GM19025 (cell line): Measurements from ENCODE around the gene SNAPIN.
"Not testable (repeated sequence)": the region's sequence is repeated elsewhere in the genome, so short reads cannot be mapped to it uniquely, and the experiment has no call there.

Experiments
- ATAC-seq: cut with Tn5 transposase; IDR thresholded peaks from one replicate; pipeline ENCODE4 v1.9.1; 2021; ENCODE audit warnings: mild to moderate bottlenecking, low read depth, moderate library complexity; ENCODE audit not compliant: unreplicated experiment

Gene SNAPIN

DNA sequence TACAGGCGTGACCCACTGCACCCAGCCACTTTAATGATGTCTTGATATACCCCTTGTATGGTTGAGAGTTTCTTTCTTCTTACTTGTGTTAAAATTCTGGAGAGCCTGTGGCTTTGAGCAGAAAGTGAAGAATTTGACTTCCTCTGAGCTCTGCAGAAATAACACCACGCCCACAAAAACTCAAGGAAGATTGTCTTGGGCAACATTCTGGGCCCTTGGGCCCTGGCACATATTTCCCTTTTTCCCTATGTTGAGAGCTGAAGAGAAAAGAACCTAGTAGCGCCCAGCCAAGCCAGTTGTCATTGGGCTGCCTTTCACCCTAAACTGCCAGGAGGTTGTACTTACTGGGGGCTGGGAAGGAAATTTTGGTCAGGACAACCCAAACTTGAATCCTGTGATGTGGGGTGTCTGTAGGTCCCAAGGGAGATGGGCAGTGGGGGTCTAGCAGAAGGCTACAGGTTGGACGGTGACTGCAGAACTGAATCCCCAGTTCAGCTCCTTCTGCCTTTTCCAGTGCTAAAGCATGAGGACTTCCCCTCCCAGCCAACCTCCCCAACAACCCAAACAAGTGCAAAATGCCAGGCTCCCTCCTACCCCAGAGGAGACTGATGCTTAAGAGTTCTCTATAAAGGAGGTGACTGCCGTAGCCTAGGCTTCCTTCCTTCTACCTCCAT, 11.7 kb upstream of the SNAPIN start:
- ATAC-seq: no peak

DNA sequence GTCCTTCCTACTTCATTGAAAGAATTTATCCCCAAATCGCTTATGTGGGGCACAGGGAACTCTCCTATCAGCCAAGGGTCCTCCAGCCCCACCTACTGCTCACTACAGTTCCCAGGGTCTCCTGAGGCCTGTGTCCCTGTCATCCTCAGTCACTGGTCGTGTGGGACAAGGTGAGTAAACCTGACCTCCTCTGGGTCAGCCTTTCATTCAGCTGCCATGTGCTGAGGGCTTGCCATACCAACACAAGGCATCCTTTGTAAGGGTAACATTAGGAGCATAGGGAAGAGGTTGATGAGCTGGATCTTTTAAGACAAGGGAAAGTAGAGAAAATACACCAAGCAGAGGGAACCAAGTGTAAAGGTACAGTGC, 11.2 kb upstream of the SNAPIN start:
- ATAC-seq: no peak

DNA sequence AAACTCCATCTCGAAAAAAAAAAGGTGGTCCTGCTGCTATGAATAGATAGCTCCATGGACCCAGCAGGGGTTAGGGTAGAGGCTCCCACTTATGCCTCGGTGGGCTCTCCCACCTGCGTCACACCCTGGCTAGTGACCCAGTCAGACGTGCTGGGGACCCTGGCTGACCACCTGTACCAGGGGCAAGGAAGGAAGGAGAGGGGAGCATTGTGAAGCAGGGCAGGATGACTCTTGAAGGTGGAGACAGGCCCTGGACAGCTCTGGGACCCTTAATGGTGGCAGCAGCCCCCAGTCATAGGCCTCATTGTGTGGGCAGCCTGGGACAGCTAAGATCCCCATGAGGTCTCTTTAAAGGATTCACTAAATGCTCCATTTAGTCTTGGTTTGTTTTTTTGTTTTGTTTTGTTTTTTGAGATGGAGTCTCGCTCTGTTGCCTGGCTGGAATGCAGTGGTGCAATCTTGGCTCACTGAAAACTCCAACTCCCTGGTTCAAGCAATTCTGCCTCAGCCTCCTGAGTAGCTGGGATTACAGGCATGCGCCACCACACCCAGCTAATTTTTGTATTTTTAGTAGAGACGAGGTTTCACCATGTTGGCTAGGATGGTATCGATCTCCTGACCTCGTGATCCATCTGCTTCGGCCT, 10.4 kb upstream of the SNAPIN start:
- ATAC-seq: no peak

DNA sequence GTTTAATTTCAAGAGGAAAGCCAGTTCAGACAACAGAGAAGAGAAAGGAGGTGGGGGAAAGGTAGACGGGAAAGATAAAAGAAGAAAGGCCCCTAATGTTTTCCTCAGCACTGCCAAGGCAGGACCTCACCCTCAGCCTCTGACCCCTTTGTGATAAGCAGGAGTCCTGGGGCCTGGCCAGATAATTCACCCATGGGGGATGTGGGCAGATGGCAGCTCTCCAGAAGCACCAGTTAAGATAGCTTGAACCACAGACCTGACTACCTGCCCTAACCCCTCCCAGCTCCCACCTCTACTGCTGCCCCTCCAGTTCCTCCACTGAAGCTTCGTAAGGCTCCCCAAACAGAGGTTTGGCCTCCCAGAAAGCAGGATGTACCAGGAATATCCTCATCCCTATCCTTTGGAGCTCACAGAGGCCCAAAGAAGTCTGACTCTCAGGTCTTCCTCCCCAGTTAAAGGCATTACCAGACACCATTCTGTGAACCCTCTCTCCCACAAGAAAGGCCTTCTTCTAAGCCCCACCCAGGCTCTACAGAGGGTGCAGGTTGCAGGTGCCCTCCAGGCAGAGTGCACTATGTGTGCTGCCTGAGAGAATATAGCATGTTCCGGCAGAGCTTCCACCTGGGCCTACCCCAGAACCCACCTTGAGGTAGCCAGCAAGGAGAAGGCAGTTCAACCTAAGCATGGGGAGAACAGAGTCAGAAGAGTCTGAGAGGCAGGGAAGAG, 9.2 kb upstream of the SNAPIN start:
- no peak for ATAC-seq

DNA sequence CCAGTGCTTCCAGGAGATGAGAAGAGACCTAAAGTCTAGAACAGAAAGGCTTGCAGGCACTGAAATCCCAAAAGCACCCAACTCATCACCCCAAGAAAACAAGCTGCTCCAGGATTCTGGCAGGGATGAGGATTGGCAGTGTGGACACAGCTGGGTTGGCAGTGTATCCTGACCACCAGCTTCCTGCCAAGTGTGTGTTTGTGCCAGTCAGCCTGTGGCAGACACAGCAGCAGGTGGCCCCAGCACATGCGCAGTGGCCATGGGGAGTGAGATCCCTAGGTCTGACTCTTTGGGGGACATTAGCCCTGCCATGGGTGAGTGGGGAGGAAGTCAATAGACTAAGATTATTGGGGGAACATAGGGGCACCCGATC, 8.7 kb upstream of the SNAPIN start:
- ATAC-seq: no peak

DNA sequence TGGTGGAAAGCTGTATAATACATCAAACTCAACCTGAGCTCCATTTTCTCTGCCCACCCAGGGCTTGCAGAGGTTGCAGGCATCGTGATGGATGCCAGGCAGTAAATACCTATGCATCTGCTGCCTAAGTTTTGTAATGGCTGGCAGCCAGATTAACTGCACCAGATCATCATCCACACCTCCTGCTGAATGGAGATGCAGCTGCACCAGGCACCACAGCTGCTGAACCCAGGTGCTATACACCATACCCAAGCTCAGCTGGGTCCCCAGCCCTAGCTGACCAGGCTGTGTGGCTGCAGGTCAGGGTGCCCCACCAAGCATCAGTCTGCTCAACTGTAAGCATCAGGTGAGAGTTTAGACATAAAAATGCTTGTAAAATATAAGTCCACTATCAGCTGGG, 6.7 kb upstream of the SNAPIN start:
- no peak for ATAC-seq

DNA sequence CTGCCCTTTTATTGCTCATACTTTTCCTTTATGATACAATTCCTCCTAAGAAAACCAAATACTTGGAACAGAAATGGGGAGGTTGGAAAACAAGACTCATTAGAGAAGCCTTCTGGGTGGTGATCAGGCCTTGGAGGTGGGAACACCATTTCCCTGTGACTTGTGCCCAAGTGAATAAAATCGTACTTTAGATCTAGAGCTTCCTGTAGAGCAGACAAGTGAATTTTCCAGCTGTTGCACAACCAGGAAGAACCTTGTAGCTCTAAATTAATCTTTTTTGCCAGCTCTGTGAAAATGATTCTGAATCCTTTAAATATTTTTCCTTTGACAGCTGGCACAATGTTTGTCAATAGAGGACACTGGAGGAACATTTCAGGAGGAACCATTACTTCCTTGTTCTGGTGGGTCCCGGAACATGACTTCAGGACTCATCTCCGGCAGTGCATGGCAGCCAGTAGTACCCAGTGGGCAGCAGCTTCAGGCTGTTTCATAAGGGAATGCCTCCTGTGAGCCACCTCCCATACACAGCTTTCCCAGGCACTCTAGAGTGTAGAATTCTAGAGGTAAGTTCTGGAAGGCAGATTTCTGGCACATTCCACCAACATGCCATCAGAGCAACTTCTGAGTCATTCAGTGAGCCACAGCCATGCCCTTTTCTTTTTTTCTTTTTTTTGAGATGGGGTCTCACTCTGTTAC, 5.5 kb upstream of the SNAPIN start:
- ATAC-seq: no peak

DNA sequence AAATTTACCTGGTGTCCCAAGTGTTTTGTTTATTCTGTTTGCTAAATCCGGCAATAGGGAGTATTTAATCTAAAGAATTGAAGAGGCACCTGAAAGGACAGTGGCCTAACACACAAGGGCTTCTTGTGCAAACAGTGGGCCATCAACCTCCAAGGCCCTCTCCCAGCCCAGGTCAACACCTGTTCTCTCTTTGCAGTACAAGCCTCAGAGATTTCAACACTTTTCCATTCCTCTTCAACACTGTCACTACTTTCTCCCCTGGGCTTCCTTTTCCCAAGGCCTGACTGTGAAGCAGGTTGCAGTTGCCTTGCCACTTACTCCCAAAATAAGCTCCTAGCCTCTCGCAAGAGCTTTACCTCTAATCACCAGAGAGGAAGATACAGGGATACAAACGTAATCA, 3.2 kb upstream of the SNAPIN start:
- no peak for ATAC-seq

DNA sequence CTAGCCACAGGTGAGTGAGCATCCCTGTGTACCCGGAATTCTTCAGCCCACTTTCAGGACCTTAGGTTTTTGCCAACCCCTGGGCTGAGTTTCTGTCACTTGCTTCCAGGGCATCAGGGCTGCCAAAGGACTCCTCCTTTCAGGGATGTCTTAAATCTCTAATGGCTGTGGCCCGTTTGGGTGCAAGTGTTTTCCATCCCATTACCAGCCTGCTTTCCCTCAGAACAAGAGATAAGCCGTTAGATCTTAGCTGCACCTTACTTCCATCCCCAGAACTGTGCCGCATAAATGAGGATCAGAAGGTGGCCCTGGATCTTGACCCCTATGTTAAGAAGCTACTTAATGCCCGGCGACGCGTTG, 652 bp downstream of the SNAPIN start:
- ATAC-seq: no peak

DNA sequence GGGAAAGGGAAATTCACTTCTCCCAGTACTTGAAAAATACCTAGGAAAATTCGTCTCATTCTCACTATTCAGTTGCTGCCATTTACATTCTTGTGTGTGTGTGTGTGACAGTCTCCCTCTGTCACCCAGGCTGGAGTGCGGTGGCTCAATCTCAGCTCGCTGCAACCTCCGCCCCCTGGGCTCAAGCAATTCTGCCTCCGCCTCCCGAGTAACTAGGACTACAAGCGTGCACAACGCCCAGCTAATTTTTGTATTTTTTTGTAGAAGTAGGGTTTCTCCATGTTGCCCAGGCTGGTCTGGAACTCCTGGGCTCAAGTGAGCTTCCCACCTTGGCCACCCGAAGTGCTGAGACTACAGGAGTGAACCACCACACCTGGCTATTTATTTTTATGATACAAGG, 1.2 kb downstream of the SNAPIN start:
- ATAC-seq: no peak

DNA sequence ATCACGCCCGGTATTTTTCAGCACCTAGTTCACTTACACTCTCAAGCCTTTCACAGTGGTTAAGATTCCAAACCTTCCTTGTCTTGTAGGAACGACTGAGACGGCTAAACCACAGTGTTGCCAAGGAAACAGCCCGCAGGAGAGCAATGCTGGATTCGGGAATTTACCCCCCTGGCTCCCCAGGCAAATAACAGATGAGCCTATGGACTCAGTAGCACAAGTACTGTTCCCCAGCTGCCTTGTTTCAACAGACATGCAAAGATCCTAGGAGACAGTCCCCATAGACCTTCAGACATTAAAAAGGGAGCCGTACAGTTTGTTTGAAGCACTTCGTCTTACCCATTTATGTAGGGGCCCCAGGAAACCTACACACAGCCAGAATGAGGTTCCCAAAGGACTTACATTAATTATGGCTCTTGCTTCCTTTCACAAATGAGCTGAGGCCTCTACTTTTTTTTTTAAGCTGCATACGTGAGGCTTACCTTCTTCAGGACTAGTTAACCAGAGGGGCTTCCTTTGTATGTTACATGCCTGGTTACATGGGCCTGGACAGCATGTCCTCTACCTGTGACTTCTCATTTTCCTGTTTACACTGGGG, 2.7 kb downstream of the SNAPIN start:
- no peak for ATAC-seq

DNA sequence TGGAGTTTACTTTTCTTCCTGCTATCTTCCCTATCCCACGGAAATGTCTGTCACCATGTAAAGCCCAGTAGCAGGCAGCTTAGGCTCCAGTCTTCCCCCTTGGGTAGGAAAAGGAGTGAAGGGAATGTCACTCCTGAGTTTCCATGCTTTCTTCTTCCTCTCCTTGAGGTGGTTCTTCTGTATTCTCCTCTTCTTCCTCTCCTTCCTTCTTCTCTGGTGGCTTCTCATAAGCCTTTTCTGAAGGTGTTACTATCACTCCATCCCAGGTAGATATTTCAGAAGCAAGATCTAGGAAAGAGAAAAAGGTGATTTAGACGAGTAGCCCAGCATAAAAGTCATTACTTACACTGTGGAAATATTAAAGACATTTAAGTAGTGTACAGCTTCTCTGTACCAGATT, 3.8 kb downstream of the SNAPIN start:
- no peak for ATAC-seq

DNA sequence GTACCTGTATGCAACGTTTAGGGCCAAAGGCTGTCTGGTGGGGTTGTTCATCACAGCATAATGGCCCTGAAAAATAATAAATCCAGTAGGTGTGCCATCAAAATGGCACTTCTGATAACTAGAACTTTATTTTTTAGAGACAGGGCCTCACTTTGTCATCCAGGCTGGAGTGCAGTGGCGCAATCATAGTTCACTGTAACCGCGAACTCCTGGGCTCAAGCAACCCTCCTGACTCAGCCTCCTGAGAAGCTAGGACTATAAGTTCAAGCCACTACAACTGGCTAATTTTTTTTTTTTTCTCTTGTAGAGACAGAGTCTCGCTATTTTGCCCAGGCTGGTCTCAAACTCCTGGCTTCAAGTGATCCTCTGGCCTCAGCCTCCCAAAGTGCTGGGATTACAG, 4.7 kb downstream of the SNAPIN start:
- no peak for ATAC-seq

DNA sequence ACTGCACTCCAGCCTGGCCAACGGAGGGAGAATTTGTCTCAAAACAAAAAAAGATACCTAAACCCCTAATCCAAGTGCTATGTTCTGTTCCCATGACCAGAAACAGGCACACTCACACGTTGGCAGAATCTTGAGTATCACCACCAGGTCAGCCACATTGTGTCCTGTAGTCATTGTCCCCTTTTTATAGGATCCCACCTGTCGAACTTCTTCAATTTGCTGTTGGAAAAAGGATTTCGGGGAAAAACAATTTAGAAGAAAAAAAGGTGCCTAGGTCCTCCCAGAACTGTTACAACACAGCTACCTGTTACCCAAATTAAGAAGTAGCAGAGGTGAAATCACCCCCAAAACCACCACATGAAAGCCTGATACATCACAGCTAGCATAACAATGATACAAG, 8.9 kb downstream of the SNAPIN start:
- no peak for ATAC-seq

DNA sequence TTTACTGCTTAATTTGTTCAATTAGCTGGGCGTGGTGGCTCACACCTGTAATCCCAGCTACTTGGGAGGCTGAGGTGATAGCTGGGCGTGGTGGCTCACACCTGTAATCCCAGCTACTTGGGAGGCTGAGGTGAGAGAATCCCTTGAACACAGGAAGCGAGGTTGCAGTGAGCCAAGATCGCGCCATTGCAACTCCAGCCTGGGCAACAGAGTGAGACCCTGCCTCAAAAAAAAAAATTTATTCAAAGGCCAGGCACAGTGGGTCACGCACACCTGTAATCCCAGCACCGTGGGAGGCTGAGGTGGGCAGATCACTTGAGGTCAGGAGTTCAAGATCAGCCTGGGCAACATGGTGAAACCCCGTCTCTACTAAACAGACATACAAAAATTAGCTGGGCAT, 10.2 kb downstream of the SNAPIN start:
- ATAC-seq: not testable (repeated sequence)

DNA sequence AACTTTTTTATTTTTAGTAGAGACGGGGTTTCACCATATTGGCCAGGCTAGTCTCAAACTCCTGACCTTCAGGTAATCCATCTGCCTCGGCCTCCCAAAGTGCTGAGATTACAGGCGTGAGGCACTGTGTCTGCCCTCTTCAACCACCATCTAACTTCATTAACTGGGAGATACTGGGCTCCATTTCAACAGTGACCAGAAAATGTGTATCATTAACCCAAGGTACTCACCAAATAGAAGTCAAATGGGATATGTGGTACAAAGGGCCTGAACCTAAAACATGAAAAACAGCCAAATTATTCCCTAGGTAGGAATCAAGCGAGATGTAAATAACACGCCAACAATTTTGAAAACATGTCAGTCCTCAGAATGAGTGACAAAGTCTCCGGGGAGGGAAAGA, 11.1 kb downstream of the SNAPIN start:
- no peak for ATAC-seq

DNA sequence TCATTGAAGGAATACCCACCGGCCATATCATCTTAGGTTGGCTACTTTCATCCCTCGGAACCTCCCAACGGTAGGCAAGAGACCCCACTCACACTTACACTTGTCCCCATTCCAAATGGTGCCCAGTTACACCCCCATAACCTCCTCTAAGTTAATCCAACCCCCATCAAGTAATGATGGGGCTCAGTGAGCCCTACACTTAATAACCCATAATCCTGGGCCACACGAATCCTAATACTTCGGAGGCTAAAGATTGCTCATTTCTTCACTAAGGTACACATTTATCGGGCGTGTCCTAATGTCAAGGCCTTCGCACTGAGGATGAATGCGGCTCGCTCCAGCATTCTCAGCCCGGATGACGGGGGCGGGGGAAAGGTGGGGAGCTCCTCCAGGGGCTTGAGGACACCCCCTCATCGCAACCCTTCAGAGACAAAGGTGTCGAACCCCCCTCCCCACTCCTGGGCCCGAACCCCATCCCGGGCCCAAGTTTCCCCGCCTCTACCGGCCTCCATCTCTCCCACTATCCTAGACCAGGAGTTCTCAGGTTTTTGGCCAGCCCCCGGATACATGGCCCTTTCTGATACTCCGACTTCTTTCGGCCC, 11.9 kb downstream of the SNAPIN start:
- no peak for ATAC-seq

DNA sequence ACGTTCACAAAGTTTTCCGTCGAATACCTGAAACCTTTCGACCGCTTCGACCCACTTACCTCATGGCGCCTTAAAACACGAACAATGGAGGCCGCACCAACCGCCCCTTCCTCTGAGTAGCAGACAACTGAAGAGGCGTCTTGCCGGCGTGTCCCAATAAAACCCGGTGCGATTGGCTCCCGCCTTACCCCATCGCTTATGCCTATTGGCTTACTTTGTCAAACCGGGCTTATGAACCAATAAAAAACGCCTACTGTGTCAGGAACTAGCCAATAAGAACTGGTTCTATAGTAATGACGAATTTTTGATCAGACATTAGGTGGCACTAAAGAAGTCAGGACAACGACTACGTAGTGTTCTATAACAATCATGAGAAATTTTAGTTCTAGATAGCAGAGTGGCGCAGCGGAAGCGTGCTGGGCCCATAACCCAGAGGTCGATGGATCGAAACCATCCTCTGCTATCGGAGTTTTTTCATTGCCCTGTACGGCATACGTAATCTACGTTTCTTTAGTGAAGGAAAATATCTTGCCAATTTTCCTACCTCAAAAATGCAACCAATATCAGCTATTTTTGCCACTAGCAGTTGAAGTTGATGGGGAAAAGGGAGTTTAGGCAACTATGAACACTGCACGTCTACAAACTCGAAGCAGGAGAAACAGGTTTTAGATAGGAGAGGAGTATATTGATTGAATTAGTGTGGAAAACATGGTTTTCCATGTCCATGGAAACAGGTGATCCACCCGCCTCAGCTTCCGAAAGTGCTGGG, 12.5 kb downstream of the SNAPIN start, which contains the start of gene ILF2:
ILF2 (minus strand) TSS at position 135 of the 769 bp plus-strand sequence; CDS start at position 64, 71 bp downstream.
- ATAC-seq: peak; percentile 90

DNA sequence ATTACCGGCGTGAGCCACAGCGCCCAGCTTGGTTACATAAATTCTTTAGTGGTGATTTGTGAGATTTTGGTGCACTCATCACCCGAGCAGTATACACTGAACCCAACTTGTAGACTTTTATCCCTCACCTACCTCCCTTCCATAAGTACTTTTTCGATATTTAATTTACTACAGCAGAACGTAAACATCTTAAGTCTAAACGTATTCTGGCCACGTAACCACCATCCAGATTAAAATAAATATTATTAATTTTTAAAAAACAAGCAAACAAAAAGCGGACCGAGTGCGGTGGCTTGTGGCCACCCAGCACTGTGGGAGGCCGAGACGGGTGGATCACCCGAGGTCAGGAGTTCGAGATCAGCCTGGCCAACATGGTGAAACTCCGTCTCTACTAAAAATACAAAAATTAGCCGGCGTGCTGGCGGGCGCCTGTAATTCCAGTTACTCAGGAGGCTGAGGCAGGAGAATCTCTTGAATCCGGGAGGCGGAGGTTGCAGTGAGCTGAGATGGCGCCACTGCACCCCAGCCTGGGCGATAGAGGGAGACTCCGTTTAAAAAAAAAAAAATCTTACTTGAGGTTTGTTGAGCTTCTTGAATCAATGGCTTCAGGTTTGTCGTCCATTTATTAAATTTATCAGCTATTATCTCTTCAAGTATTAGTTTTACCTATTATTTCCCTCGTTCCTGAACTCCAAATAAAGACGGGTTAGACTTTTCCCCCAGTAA, 13.3 kb downstream of the SNAPIN start:
- peak; percentile 16 for ATAC-seq
